CD4-positive, alpha-beta T cell treated with Interleukin-17A for 4 hours (primary cell): ENCODE results near the gene THPO.

Experiments used
- DNase-seq: peaks from one replicate; pipeline ENCODE4 v3.0.0-alpha.2; 2020; ENCODE audit warnings: mixed read lengths

THPO gene

GRCh38 chr3:184377882-184378445 lies at the start of gene THPO:
Gene THPO (minus strand): TSS chr3:184378207. CDS start chr3:184376259, 1,948 bp downstream.
- no peak for DNase-seq

- no peak for DNase-seq
Observed at GRCh38 chr3:184426691-184427141, 48.7 kb upstream of the THPO start.

GRCh38 chr3:184423561-184423960 lies 45.6 kb upstream of the THPO start:
- no peak for DNase-seq

GRCh38 chr3:184419171-184419570 lies 41.2 kb upstream of the THPO start:
- no peak for DNase-seq

- DNase-seq, result peak; percentile 80
Observed at GRCh38 chr3:184417619-184418327, 39.8 kb upstream of the THPO start.

GRCh38 chr3:184415203-184415490 lies 37.1 kb upstream of the THPO start:
- no peak for DNase-seq

GRCh38 chr3:184414418-184415202 lies 36.6 kb upstream of the THPO start:
- no peak for DNase-seq

GRCh38 chr3:184409946-184410500 lies 32.0 kb upstream of the THPO start:
- DNase-seq, result no peak

GRCh38 chr3:184409331-184409926 lies 31.4 kb upstream of the THPO start:
- no peak for DNase-seq

GRCh38 chr3:184405075-184406030 lies 27.3 kb upstream of the THPO start:
- DNase-seq, result no peak

- no peak for DNase-seq
Observed at GRCh38 chr3:184399410-184399809, 21.4 kb upstream of the THPO start.

GRCh38 chr3:184395320-184395660 lies 17.3 kb upstream of the THPO start:
- no peak for DNase-seq

- no peak for DNase-seq
Observed at GRCh38 chr3:184391266-184391665, 13.3 kb upstream of the THPO start.

GRCh38 chr3:184389935-184390528 lies 12.0 kb upstream of the THPO start:
- DNase-seq, result no peak

- DNase-seq, result no peak
Observed at GRCh38 chr3:184389384-184389783, 11.4 kb upstream of the THPO start.

GRCh38 chr3:184388936-184389230 lies 10.9 kb upstream of the THPO start:
- DNase-seq, result no peak

GRCh38 chr3:184388164-184388935 lies 10.3 kb upstream of the THPO start:
- no peak for DNase-seq

- DNase-seq, result no peak
Observed at GRCh38 chr3:184387174-184387714, 9.2 kb upstream of the THPO start.

GRCh38 chr3:184386047-184386806 lies 8.2 kb upstream of the THPO start:
- DNase-seq, result no peak

GRCh38 chr3:184384856-184385422 lies 6.9 kb upstream of the THPO start:
- DNase-seq, result no peak
